ENCODE measurements around the gene GIT2.

GIT2 gene

DNA sequence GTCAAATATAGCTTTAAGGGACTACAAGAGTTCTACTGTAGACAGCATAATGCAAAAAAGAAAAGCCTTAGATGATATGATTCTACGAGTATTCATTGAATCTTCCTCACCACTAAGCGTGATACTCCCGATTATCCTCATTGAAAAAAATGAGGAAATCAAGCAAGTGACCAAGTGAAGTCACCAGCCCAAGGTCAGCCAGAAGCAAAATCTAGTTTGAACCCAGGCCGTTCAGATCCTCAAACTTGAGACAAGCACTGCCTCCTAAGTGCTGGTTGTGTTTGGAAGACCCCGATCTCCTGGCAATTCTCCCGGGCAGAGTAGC is 845 bp downstream of the GIT2 start:
- H3K27ac ChIP-seq (ENCODE audit: extremely low read depth, low read depth, low read length), result no peak overlapping the region
- no peaks in the 10 kb centered on the region for H3K9me3 ChIP-seq (ENCODE audit: control insufficient read depth, insufficient read depth, low read depth, low read length)
- TF ChIP-seq ZNF639 (tag by site-specific recombination; IDR thresholded peaks at IDR 0.05), result no peak
- TF ChIP-seq ZNF394 (tag by site-specific recombination; IDR thresholded peaks at IDR 0.05; ENCODE audit: borderline replicate concordance), result 0 out of 2 replicates have a peak, but pooled peaks have one; percentile 30
- H3K36me3 ChIP-seq (ENCODE audit: control insufficient read depth in 2 of 2, insufficient read depth in 1 of 2, low read length in 2 of 2), result peaks cover 0 to 14% of the 10 kb centered on the region in 2 experiments; a peak in 2 of 3 replicates
- ChIA-PET POLR2A (no interaction called here), CTCF (interaction anchor here (0.6 kb wide), 1 partner anchor 384 kb away, joined by 3 read pairs; no protein-coding TSS in a partner anchor)
- no peaks in the 10 kb centered on the region for H3K4me1 ChIP-seq (ENCODE audit: control insufficient read depth, insufficient read depth, low read length)
- H3K4me3 ChIP-seq (ENCODE audit: low read depth, low read length), result peak overlapping the region; percentile 98

- Histone ChIP-seq H3K9me3 (ENCODE audit: control insufficient read depth, insufficient read depth, low read depth, low read length) (no peaks in the 10 kb centered on the region), H3K4me3 (ENCODE audit: low read depth, low read length) (peak overlapping the region; percentile 98), H3K4me1 (ENCODE audit: control insufficient read depth, insufficient read depth, low read length) (no peaks in the 10 kb centered on the region), H3K36me3 (ENCODE audit: control insufficient read depth in 2 of 2, insufficient read depth in 1 of 2, low read length in 2 of 2) (peaks cover 4 to 22% of the 10 kb centered on the region in 2 experiments), H3K27ac (ENCODE audit: extremely low read depth, low read depth, low read length) (no peak overlapping the region)
- CTCF ChIA-PET, result interaction anchor here (0.6 kb wide), 1 partner anchor 385 kb away, joined by 3 read pairs; no protein-coding TSS in a partner anchor
- POLR2A ChIA-PET, result no interaction called here
- TF ChIP-seq OVOL3 (tag by site-specific recombination; IDR thresholded peaks at IDR 0.05), result no peak
- 0 out of 2 replicates have a peak, but pooled peaks have one; percentile 3 for TF ChIP-seq ZNF629 (tag by site-specific recombination; IDR thresholded peaks at IDR 0.05)
- TF ChIP-seq, protein P1, sequence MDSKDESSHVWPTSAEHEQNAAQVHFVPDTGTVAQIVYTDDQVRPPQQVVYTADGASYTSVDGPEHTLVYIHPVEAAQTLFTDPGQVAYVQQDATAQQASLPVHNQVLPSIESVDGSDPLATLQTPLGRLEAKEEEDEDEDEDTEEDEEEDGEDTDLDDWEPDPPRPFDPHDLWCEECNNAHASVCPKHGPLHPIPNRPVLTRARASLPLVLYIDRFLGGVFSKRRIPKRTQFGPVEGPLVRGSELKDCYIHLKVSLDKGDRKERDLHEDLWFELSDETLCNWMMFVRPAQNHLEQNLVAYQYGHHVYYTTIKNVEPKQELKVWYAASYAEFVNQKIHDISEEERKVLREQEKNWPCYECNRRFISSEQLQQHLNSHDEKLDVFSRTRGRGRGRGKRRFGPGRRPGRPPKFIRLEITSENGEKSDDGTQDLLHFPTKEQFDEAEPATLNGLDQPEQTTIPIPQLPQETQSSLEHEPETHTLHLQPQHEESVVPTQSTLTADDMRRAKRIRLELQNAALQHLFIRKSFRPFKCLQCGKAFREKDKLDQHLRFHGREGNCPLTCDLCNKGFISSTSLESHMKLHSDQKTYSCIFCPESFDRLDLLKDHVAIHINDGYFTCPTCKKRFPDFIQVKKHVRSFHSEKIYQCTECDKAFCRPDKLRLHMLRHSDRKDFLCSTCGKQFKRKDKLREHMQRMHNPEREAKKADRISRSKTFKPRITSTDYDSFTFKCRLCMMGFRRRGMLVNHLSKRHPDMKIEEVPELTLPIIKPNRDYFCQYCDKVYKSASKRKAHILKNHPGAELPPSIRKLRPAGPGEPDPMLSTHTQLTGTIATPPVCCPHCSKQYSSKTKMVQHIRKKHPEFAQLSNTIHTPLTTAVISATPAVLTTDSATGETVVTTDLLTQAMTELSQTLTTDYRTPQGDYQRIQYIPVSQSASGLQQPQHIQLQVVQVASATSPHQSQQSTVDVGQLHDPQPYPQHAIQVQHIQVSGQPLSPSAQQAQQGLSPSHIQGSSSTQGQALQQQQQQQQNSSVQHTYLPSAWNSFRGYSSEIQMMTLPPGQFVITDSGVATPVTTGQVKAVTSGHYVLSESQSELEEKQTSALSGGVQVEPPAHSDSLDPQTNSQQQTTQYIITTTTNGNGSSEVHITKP (tag by site-specific recombination; IDR thresholded peaks at IDR 0.05), result 0 out of 2 replicates have a peak, but pooled peaks have one; percentile 10
- no peak for TF ChIP-seq ZNF174 (tag by site-specific recombination; IDR thresholded peaks at IDR 0.05)
Measured at GRCh38 chr12:109994401-109995175, 1.6 kb downstream of the GIT2 start.

GRCh38 chr12:109993091-109993490 is 3.1 kb downstream of the GIT2 start:
- Histone ChIP-seq H3K27ac (ENCODE audit: extremely low read depth, low read depth, low read length) (no peak overlapping the region), H3K9me3 (ENCODE audit: control insufficient read depth, insufficient read depth, low read depth, low read length) (no peaks in the 10 kb centered on the region), H3K36me3 (ENCODE audit: control insufficient read depth in 2 of 2, insufficient read depth in 1 of 2, low read length in 2 of 2) (peaks cover 11 to 36% of the 10 kb centered on the region in 2 experiments), H3K4me3 (ENCODE audit: low read depth, low read length) (no peak overlapping the region), H3K4me1 (ENCODE audit: control insufficient read depth, insufficient read depth, low read length) (no peaks in the 10 kb centered on the region)
- TF ChIP-seq ZNF140 (tag by site-specific recombination; IDR thresholded peaks at IDR 0.05) (no peak), ZNF623 (tag by site-specific recombination; IDR thresholded peaks at IDR 0.05) (no peak), PRDM4 (tag by site-specific recombination; IDR thresholded peaks at IDR 0.05) (no peak), ZNF513 (tag by site-specific recombination; IDR thresholded peaks at IDR 0.05) (no peak), ZNF155 (tag by site-specific recombination; IDR thresholded peaks at IDR 0.05) (no peak), BCL11A (tag by site-specific recombination; IDR thresholded peaks at IDR 0.05; ENCODE audit: low read depth) (no peak), ZNF521 (tag by site-specific recombination; IDR thresholded peaks at IDR 0.05) (no peak), KLF17 (tag by site-specific recombination; IDR thresholded peaks at IDR 0.05) (no peak), ZNF174 (tag by site-specific recombination; IDR thresholded peaks at IDR 0.05) (no peak)
- TF ChIP-seq, protein P2, sequence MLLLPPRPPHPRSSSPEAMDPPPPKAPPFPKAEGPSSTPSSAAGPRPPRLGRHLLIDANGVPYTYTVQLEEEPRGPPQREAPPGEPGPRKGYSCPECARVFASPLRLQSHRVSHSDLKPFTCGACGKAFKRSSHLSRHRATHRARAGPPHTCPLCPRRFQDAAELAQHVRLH (tag by site-specific recombination; IDR thresholded peaks at IDR 0.05), result no peak
- TF ChIP-seq, protein P3, sequence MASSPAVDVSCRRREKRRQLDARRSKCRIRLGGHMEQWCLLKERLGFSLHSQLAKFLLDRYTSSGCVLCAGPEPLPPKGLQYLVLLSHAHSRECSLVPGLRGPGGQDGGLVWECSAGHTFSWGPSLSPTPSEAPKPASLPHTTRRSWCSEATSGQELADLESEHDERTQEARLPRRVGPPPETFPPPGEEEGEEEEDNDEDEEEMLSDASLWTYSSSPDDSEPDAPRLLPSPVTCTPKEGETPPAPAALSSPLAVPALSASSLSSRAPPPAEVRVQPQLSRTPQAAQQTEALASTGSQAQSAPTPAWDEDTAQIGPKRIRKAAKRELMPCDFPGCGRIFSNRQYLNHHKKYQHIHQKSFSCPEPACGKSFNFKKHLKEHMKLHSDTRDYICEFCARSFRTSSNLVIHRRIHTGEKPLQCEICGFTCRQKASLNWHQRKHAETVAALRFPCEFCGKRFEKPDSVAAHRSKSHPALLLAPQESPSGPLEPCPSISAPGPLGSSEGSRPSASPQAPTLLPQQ (tag by site-specific recombination; IDR thresholded peaks at IDR 0.05), result no peak
- CTCF ChIA-PET, result interaction anchor here (0.7 to 0.8 kb wide), 2 partner anchors 26 to 293 kb away, joined by 3 to 4 read pairs; no protein-coding TSS in a partner anchor
- POLR2A ChIA-PET, result no interaction called here
